IMR-90 (cell line): Measurements from ENCODE around the gene PPP1R9B.

Experiments used
- MAZ ChIP-seq: IDR thresholded peaks from 2 replicates; pipeline ENCODE4 v1.6.1; 2012; ENCODE audit warnings: low read depth, mild to moderate bottlenecking, low read length, improper control_type of control experiment, moderate library complexity, borderline replicate concordance
- POLR2A ChIP-seq: IDR thresholded peaks from 2 replicates; pipeline ENCODE4 v1.6.1; 2012; ENCODE audit warnings: mild to moderate bottlenecking, low read depth, low read length
- RFX5 ChIP-seq: IDR thresholded peaks from 2 replicates; pipeline ENCODE4 v1.8.0; 2012; ENCODE audit warnings: low read depth, mild to moderate bottlenecking, low read length, moderate library complexity
- SMC3 ChIP-seq: fragments of 150-350 bp; IDR thresholded peaks from 2 replicates; pipeline ENCODE4 v1.6.1; 2016; ENCODE audit warnings: low read depth, mild to moderate bottlenecking, antibody characterized with exemption, low read length, moderate library complexity
- USF2 ChIP-seq: fragments of 150-350 bp; IDR thresholded peaks from 2 replicates; pipeline ENCODE4 v1.6.1; 2017; ENCODE audit warnings: mild to moderate bottlenecking, antibody characterized with exemption, low read length, low read depth
- TF ChIP-seq, protein P1 (sequence below): conservative IDR thresholded peaks from 2 replicates; pipeline ENCODE4 v1.5.1; 2012; ENCODE audit warnings: mild to moderate bottlenecking, low read depth, low read length, improper control_type of control experiment

DNA sequence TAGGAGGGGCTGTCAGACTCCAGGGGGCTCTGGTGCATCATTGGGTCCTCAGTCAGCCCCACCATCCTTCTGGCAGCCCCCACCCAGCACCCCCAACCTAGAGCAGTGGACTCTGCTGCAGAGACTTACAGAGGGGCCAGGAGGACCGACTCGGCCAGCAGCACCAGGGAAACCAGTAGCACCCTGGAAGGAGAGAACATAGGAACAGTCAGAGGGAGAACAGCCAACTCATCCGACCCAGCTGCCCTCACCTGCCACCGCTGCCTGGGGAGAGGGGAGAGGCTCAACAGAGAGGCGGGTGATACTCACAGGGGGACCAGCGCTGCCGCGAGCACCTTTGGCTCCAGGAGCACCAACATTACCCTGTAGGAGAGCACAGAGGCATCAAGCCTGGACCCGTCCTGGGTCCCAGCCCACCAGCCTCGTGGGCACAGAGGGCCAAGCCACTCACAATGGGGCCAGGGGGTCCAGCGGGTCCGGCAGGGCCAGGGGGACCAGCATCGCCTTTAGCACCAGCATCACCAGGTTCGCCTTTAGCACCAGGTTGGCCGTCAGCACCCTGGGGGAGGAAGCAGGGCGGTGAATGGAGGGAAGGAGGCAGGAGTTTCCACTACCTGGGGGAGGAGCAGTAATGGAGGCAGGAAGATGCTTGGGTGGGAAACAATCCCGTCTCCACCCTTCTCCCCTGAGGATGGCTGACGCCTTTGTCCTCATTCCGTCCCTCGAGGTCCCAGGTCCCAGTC is 39.2 kb upstream of the PPP1R9B start:
- TF ChIP-seq, protein P1, sequence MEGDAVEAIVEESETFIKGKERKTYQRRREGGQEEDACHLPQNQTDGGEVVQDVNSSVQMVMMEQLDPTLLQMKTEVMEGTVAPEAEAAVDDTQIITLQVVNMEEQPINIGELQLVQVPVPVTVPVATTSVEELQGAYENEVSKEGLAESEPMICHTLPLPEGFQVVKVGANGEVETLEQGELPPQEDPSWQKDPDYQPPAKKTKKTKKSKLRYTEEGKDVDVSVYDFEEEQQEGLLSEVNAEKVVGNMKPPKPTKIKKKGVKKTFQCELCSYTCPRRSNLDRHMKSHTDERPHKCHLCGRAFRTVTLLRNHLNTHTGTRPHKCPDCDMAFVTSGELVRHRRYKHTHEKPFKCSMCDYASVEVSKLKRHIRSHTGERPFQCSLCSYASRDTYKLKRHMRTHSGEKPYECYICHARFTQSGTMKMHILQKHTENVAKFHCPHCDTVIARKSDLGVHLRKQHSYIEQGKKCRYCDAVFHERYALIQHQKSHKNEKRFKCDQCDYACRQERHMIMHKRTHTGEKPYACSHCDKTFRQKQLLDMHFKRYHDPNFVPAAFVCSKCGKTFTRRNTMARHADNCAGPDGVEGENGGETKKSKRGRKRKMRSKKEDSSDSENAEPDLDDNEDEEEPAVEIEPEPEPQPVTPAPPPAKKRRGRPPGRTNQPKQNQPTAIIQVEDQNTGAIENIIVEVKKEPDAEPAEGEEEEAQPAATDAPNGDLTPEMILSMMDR = no peak
- TF ChIP-seq USF2 (no peak), POLR2A (no peak; the same call in none of the 2 replicates), RFX5 (no peak), MAZ (no peak; the same call in 1 of the 2 replicates), SMC3 (no peak)
